Activated naive CD4-positive, alpha-beta T cell treated with anti-CD3 and anti-CD28 coated beads, Interleukin-2, amount 50 U/mL, for 72 hours (primary cell): ENCODE results near the gene TAAR5. TPM values are rescaled to one million over a fixed set of nuclear protein-coding genes. Genes with fewer than 3 reads are reported as not detected.
"Not testable (repeated sequence)": the region's sequence is repeated elsewhere in the genome, so short reads cannot be mapped to it uniquely, and the experiment has no call there.

Experiments used
- ATAC-seq, 2 donors: fragments of 150-1000 bp; cut with Tn5 transposase; 2 replicates each; pipeline ENCODE4 v1.10.0; 2021; ENCODE audit warnings: mild to moderate bottlenecking in 2 of 2, moderate library complexity in 2 of 2
- DNase-seq, 2 donors: peaks; one replicate each; pipeline ENCODE4 v3.0.0; 2021 to 2022; ENCODE audit warnings: low spot score in 2 of 2
- H3K27ac Mint-ChIP-seq, 2 donors: one replicate each; pipeline ENCODE4 v1.8.0; 2022; ENCODE audit warnings: mild to moderate bottlenecking in 2 of 2, mixed read lengths in 2 of 2
- H3K36me3 Mint-ChIP-seq, 2 donors: one replicate each; pipeline ENCODE4 v1.8.0; 2022; ENCODE audit warnings: mixed read lengths in 2 of 2
- H3K9me3 Mint-ChIP-seq, 2 donors: one replicate each; pipeline ENCODE4 v1.8.0; 2022; ENCODE audit warnings: mixed read lengths in 2 of 2
- total RNA-seq, 2 donors: library from RNA; stranded (reverse); gene quantifications; one replicate each; pipeline ENCODE4 v1.2.3, GENCODE V29; 2022

Gene TAAR5
- total RNA-seq, 2 donors from 2014 or later = not detected

DNA sequence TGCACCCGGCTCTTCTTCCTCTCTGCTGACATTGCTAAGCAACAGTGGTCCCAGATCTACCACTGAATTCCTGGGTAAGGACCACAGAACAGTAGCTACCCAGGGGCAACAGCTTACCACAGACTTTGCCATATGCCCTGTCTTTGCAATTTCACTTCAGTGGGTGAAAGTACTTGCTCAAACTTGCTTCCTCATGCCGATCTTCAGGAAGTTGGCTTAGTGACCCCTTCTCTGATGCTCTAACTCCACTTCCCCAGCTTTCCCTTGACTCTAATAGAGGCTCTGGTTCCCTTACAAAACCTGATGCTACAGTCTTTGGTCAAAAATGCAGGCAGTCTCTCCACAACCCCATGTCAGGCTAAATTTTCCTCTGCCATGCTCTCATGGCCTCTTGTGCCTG lies 3.3 kb upstream of the TAAR5 start:
- DNase-seq (no peak), ATAC-seq (no peak)
- H3K36me3 Mint-ChIP-seq = no peaks in the 10 kb centered on the region
- H3K9me3 Mint-ChIP-seq = no peaks in the 10 kb centered on the region
- no peak overlapping the region for H3K27ac Mint-ChIP-seq

DNA sequence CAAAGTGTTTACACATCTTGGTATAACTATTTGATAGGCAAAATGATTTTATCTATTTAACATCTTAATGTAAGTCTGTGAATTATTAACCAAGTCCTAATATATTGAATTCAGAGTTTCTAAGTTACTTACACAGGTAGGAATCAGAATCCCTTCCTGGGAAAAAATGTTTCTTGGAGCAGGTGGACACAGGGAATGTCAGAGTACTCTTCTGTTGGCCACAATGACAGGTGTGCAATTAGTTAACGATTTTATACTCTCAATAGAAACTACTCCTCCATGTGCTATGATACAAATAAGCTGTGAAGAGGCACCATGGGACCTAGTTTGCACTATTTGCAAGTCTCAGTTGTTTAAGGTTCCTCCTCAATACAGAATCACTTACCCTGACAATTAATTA lies 821 bp upstream of the TAAR5 start:
- no peak for DNase-seq
- Mint-ChIP-seq H3K36me3 (no peaks in the 10 kb centered on the region), H3K9me3 (no peaks in the 10 kb centered on the region), H3K27ac (no peak overlapping the region)
- ATAC-seq = no peak

DNA sequence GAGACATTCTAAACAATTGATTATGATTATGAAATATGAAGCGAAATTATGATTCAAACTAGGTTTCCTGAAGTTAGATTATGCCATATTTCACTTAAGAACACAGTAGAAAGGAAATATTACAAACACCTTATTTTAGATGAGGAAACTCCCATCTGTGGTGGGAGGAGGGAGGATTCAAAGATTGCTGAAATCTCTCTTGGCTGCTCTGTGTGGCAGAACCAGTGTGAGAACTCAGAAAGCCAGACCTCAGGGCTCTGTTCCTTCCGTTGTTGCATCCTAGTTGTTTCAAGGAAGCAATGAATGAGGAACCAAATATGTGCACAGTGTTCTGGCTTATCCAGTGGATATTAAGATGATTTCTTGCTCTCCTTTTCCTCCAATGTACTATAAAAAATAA lies 2.1 kb downstream of the TAAR5 start:
- H3K27ac Mint-ChIP-seq = no peak overlapping the region
- no peak for DNase-seq
- H3K36me3 Mint-ChIP-seq = no peaks in the 10 kb centered on the region
- no peak for ATAC-seq
- H3K9me3 Mint-ChIP-seq = no peaks in the 10 kb centered on the region

DNA sequence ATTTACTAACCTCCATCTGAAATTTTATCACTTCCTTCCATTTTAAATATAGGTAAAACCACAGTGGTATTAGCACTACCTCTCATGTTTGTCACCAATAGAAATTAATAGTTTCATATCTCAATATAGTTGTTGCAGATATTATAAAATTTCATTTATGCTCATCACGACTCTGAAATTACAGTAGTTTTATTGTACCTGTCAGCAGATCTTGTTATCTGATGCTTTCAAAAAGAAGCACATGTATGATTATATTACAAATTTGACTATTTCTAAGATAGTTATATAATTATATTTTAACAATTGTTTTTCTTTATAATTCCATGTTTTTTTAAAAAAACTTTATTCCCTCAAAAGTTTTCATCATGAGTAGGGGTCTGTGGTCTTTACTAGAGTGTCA lies 4.8 kb downstream of the TAAR5 start:
- H3K9me3 Mint-ChIP-seq = no peaks in the 10 kb centered on the region
- ATAC-seq (no peak), DNase-seq (no peak)
- H3K27ac Mint-ChIP-seq = no peak overlapping the region
- no peaks in the 10 kb centered on the region for H3K36me3 Mint-ChIP-seq

DNA sequence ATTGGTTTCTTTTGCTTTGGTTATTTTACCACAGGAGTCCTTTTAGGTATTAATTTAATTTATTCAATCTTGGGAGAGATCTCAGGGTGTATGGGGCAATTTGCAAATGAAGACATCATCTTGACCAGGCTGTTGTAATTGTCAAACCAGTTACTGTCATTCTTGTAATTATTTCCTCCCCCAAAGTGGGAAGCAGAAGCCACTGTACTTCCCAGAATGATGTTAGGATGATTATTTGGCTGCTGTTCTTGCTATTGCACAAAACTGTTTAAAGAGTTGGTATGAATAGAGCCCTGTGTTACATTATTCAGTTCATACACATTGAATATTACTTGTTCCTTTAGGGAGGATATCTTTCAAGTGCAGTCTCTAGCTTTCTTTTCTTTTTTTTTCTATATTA lies 17.8 kb downstream of the TAAR5 start:
- DNase-seq (no peak), ATAC-seq (no peak)
- Mint-ChIP-seq H3K36me3 (no peaks in the 10 kb centered on the region), H3K9me3 (no peaks in the 10 kb centered on the region), H3K27ac (no peak overlapping the region)

DNA sequence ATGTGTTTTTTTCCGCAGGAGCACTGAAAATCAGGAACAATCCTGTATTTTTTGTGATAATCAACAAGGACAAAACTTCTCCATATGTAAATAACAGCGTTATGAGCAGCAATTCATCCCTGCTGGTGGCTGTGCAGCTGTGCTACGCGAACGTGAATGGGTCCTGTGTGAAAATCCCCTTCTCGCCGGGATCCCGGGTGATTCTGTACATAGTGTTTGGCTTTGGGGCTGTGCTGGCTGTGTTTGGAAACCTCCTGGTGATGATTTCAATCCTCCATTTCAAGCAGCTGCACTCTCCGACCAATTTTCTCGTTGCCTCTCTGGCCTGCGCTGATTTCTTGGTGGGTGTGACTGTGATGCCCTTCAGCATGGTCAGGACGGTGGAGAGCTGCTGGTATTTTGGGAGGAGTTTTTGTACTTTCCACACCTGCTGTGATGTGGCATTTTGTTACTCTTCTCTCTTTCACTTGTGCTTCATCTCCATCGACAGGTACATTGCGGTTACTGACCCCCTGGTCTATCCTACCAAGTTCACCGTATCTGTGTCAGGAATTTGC lies 19.2 kb downstream of the TAAR5 start, which contains the start of gene TAAR6:
TSS of gene TAAR6 (plus strand) at position 102 of the 557 bp plus-strand sequence. CDS start at position 102, 0 bp downstream.
- H3K36me3 Mint-ChIP-seq = no peaks in the 10 kb centered on the region
- H3K9me3 Mint-ChIP-seq = no peaks in the 10 kb centered on the region
- H3K27ac Mint-ChIP-seq = no peak within 1 kb of the TSS
- ATAC-seq = no peak
- DNase-seq = no peak

DNA sequence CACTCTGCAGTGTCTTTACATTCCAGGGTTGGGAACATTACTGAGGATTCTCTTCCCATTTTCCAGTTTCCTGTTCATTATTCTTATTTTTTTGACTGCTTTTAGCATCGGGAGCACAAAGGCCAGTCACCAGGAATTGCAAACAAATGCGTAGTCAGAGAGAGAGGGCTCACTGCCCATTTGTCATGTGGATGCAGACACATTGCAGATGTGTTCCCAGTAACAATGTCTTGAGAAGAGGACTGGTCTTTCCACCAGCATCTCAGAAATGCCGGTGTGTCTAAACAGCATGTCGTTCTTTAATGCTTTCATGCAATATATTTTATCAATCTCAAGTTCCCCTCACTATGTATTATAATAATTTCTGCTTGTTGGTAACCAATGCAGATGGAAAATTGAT lies 20.4 kb downstream of the TAAR5 start:
- no peaks in the 10 kb centered on the region for H3K36me3 Mint-ChIP-seq
- no peaks in the 10 kb centered on the region for H3K9me3 Mint-ChIP-seq
- H3K27ac Mint-ChIP-seq = no peak overlapping the region
- no peak for DNase-seq
- no peak for ATAC-seq

DNA sequence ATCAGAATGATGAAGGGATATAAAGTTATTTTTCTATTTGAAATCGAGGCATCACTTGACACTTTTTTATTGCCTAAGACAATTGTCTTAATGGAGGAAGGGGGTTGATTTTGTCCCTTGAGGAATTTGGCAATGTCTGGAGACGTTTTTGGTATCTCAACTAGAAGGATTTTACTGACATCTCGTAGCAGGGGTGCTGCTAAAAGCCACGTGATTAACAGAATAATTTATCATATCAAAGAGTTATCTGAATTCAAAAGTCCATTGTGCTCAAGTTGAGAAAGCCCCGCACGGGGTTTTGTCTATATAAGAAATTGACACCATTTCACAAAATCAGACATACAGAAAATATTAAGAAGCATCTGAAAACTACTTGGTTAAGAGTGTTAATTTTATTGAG lies 20.9 kb downstream of the TAAR5 start:
- no peaks in the 10 kb centered on the region for H3K9me3 Mint-ChIP-seq
- no peaks in the 10 kb centered on the region for H3K36me3 Mint-ChIP-seq
- H3K27ac Mint-ChIP-seq = no peak overlapping the region
- ATAC-seq (no peak), DNase-seq (no peak)

DNA sequence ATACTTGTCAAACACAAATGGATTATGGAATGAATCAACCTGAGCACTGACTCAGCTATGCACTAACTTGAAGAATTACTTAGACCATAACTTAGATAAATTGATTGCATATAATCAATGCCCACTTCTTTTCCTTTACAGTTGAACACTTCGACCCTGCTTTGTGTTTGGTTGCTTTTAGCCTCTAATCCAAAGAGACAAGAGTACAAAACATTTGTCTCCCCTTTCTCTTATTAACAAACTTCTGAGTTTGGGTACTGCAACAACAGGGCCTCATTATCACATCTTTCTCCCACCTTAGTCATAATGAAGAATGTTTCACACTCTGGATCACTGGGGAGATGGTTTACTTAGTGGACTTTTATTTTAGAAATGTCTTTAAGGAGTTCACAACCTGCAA lies 22.0 kb downstream of the TAAR5 start:
- H3K9me3 Mint-ChIP-seq = no peaks in the 10 kb centered on the region
- ATAC-seq (no peak), DNase-seq (no peak)
- H3K27ac Mint-ChIP-seq = no peak overlapping the region
- no peaks in the 10 kb centered on the region for H3K36me3 Mint-ChIP-seq

DNA sequence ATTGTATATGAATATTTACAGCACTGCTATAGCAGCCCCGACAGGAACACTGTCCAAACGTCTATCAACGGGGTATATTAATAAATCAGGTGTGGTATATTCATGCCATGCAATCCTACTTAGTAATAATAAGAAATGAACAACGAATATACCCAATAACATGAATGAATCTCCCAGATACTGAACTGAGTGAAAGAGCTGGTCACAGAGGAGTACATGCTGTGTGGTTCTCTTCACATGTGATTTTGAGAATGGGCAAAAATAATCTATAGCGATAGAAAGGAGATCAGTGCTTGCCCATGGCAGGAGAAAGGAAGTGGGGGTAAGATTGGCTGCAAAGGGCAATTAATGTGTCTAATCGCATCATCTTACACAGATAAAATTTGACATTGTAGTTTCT lies 23.1 kb downstream of the TAAR5 start:
- ATAC-seq (no peak), DNase-seq (no peak)
- Mint-ChIP-seq H3K27ac (no peak overlapping the region), H3K36me3 (no peaks in the 10 kb centered on the region), H3K9me3 (no peaks in the 10 kb centered on the region)

DNA sequence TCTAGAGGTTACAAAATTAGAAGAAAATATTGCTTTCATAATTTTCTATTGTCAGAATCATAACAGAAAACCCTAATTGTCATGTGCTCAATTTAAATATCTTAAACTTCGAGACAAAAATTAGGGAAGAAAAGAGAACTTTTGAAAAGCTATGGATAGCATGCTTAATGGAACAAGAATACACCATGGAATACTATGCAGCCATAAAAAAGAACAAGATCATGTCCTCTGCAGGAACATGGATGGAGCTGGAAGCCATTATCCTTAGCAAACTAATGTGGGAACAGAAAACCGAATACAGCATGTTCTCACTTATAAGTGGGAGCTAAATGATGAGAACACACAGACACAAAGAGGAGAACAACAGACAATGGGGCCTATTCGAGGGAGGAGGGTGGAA lies 29.5 kb downstream of the TAAR5 start:
- not testable (repeated sequence) for H3K36me3 Mint-ChIP-seq, DNase-seq, H3K27ac Mint-ChIP-seq, ATAC-seq, H3K9me3 Mint-ChIP-seq

DNA sequence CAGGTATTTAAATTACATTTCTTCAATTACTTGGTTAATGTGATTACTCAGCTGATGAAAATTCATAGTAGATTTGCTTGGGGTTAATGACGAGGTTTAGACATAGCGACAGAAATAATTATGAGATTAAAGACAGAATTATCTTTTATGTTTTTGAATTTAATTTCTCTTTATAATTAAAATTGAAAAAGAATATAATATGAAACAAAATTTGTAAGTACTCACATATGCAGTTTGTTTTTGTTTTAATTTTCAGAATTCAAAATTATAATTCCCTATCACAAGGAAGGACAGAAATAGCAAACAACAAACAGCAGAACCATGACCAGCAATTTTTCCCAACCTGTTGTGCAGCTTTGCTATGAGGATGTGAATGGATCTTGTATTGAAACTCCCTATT lies 37.2 kb downstream of the TAAR5 start, which contains the start of gene TAAR8:
TSS of gene TAAR8 (plus strand) at position 301 of the 400 bp plus-strand sequence. CDS start at position 322, 21 bp downstream.
- Mint-ChIP-seq H3K27ac (no peak within 1 kb of the TSS), H3K36me3 (no peaks in the 10 kb centered on the region), H3K9me3 (no peaks in the 10 kb centered on the region)
- ATAC-seq (no peak), DNase-seq (no peak)

DNA sequence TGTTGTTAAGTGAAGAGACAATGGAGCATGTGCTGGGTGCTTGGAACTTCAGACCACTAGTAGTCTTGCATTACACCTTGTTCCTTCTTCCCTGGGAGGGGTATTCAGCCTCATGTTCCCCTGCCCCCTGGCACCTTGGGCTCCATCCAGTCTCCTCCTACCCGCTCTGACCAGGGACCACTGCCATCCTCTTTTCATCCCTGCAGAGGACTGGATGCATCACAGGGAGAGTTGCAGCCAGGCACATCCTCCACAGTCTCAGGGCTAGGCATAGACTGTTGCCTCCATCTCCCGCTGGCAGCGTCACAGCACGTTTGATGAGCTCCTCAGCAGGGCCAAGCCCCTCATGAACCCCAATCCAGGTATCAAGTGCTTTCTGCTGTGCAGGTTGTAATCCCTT lies 38.3 kb downstream of the TAAR5 start:
- Mint-ChIP-seq H3K27ac (no peak overlapping the region), H3K36me3 (no peaks in the 10 kb centered on the region), H3K9me3 (no peaks in the 10 kb centered on the region)
- ATAC-seq (no peak), DNase-seq (no peak)

DNA sequence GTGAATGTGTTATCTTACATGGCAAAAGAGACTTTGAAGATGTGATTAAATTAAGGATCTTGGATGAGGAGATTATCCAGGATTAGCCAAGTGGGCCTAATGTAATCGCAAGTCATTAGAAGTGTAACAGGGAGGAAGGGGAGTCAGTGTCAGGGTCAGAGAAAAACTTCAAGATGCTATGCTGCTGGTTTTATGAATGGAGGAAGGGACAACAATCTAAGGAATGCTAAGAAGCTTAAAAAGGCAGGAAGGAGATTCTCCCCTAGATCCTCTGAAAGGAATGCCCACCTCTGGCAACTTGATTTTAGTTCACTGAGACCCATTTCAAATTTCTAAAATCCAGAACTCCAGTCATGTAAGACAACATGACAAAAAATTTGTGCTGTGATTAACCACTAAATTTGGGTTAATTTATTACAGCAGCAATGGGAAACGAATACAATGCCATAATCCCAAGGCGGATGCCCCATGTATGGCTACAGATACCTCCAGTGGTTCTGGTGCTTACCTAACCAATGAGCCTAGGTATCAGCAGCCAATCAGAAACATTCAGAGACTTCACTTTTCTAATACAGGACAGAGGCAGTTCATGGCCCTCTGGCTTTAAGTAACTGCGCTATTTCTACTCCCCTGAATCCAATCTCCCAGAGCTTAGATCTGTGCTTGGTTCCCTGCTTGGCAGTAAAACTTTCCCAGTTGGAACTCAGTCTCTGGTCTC lies 40.6 kb downstream of the TAAR5 start:
- Mint-ChIP-seq H3K9me3 (no peaks in the 10 kb centered on the region), H3K36me3 (no peaks in the 10 kb centered on the region), H3K27ac (no peak overlapping the region)
- ATAC-seq (no peak), DNase-seq (no peak)

DNA sequence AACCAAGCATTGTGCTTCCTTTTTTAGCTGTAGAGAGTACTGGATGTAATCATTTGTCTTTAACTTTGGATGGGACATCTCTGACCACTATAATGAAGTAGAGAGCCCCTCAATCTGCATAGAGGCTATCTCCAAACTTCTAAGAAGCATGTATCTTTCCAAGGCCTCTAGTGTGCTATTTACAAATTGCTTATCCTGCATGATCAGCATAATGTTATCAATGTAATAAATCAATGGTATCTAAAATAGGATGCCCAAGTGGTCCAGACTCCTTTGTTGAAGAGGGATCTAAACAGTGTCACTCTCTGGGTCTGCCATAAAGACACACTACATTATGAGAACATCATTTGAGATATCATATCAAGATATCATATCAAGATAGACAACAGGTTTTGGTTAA lies 44.7 kb downstream of the TAAR5 start:
- Mint-ChIP-seq H3K36me3 (no peaks in the 10 kb centered on the region), H3K27ac (no peak overlapping the region), H3K9me3 (no peaks in the 10 kb centered on the region)
- ATAC-seq = no peak
- no peak for DNase-seq
